Lower leg skin (tissue), 4 donors: Measurements from ENCODE around the gene TMEM94. TPM values are rescaled to one million over a fixed set of nuclear protein-coding genes. Genes with fewer than 3 reads are reported as not detected.

Experiments used
- DNase-seq, 2 donors: peaks; one replicate each; pipeline ENCODE4 v3.0.0-alpha.2; 2019; ENCODE audit warnings: low spot score in 2 of 2
- H3K4me3 ChIP-seq: fragments of 200-600 bp; sonication (generic); 2 replicates; pipeline ENCODE4 v1.5.1; 2017; ENCODE audit warnings: mild to moderate bottlenecking, low read depth; ENCODE audit not compliant: poor library complexity, severe bottlenecking
- POLR2A ChIP-seq, 2 donors: fragments of 450-650 bp; IDR thresholded peaks; one replicate each; pipeline ENCODE4 v1.6.1; 2016 to 2017; ENCODE audit warnings: antibody characterized with exemption in 2 of 2, mild to moderate bottlenecking in 1 of 2, moderate library complexity in 1 of 2
- WGBS, 2 donors: methylation state at CpG; one replicate each; pipeline ENCODE4 v1.1.5; 2018; 5-methylcytosine and 5-hydroxymethylcytosine counted together
- intact Hi-C: fragments of 100-400 bp; cut with DNase I; formaldehyde crosslinking; loops from one replicate; pipeline ENCODE4 v1.15.0; 2023; ENCODE audit warnings: low total_unique reads
- total RNA-seq, 4 donors: library from RNA; depleted of rRNA; stranded (reverse); fragments of >200 nt; gene quantifications; one replicate each; pipeline ENCODE4 v1.1.0, GENCODE V29; 2016
- TF ChIP-seq, protein P1 (sequence below), 3 donors: fragments of 450-650 bp; IDR thresholded peaks; one replicate each; pipeline ENCODE4 v1.5.1; 2016; ENCODE audit warnings: antibody characterized with exemption in 3 of 3, mild to moderate bottlenecking in 3 of 3, moderate library complexity in 2 of 3

The TMEM94 gene
- 100 to 1,000 TPM in 1 of 4 donors, 10 to 100 TPM in 3; 39.3 to 103 (median 79.0) TPM for total RNA-seq

DNA sequence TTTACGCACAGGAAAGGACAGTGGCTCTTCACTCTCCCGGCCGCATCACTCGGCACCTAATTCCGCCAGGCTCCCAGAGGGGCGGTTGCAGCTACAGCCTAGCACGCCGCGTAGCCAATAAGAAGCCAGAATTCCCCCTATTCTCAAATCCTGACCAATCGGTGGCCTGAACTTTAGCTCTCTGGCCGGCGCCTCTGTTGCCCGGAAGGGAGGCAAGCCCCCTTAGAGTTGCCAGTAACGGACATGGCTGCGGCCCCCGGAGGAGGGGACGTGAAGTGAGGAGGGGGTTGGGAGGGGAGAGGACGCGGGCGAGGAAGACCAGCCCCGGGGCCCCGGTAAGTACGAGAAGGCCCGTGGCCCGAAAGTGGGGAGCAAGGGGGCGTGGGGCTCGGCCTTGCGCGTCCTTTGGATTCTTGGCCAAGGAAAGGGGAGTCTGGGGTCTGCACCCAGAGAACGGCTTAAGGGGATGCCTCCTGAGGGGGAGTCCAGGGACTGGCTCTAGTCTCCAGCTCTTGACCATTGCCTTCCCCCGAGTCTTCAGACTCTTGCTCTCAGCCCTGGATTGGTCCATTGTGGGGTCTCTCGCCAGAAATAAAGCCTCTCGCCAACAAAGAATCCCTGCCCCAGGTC, at the start of gene TMEM94:
Gene TMEM94, plus strand, starts transcription at position 219 of the 630 bp plus-strand sequence. CDS start 15,271 bp downstream, outside the sequence.
- TF ChIP-seq, protein P1, sequence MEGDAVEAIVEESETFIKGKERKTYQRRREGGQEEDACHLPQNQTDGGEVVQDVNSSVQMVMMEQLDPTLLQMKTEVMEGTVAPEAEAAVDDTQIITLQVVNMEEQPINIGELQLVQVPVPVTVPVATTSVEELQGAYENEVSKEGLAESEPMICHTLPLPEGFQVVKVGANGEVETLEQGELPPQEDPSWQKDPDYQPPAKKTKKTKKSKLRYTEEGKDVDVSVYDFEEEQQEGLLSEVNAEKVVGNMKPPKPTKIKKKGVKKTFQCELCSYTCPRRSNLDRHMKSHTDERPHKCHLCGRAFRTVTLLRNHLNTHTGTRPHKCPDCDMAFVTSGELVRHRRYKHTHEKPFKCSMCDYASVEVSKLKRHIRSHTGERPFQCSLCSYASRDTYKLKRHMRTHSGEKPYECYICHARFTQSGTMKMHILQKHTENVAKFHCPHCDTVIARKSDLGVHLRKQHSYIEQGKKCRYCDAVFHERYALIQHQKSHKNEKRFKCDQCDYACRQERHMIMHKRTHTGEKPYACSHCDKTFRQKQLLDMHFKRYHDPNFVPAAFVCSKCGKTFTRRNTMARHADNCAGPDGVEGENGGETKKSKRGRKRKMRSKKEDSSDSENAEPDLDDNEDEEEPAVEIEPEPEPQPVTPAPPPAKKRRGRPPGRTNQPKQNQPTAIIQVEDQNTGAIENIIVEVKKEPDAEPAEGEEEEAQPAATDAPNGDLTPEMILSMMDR (IDR thresholded peaks at IDR 0.05), result no peak
- no peak for TF ChIP-seq POLR2A (IDR thresholded peaks at IDR 0.05)
- 0 to 1% methylated on average over 33 of the region's 33 CpGs for WGBS, 2 donors
- intact Hi-C loops, result no loop called here

DNA sequence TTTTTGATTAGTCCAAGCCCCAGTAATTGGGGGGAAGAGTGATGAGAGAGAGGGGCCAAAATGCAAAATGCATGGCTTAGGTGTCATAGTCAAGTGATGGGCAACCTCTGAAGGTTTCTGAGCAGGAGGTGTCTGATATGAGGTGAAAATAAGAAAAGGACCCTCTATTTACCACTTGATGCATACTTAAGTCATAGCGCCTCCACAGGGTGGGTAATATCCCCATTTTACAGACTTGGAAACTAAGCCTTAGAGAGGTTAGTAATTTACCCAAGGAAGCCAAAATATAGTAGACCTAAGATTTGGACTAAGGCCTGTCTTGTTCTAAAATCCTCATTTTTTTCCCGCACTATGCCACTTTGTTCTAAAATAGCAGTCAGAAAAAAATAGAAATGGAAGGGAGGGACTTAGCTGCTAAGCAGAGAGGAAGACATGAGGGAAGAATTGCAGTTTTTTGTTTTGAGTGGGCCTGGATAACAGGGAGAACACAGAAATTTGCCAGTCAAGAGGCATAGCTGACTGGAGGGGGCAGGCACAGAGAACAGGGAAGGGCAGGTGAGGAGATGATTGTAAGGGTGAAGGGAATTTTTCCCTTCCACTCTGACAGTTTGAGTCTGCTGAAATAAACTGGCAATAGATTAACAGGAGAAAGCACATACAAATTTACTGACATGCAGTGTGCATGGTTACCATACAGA, 48.6 kb upstream of the TMEM94 start:
- intact Hi-C loops, result no loop called here
- WGBS, 2 donors, result 85 to 90% methylated on average over 2 of the region's 2 CpGs

More for the DNA sequence above, at the start of gene TMEM94:
- peak; percentile 97 to 99 for DNase-seq
- H3K4me3 ChIP-seq, result peak within 1 kb of the TSS; percentile 58

DNA sequence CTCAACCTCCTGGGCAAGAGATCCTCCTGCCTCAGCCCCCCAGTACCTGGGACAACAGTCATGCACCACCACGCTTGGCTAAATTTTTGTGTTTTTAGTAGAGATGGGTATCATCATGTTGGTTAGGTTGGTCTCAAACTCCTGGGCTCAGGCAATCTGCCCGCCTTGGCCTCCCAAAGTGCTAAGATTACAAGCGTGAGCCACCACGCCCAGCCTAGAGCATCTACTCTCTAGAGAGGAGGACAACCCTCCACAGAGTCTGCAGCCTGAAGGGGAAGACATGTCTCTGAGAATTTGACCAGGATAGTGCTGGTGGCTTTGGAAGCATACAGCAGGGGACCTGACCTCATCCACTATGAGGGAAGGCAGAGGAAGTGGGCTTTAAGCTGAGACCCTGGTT, 46.3 kb upstream of the TMEM94 start:
- peak in 1 of 2 donors; percentile 62 for DNase-seq
- intact Hi-C loops, result loop anchor here (5.0 kb wide), 1 partner anchor 88 kb away; no protein-coding TSS in a partner anchor
- no peak overlapping the region for H3K4me3 ChIP-seq
- no peak for TF ChIP-seq POLR2A (IDR thresholded peaks at IDR 0.05)
- TF ChIP-seq, protein P1 (IDR thresholded peaks at IDR 0.05), result no peak
- WGBS, 2 donors, result 78 to 82% methylated on average over 4 of the region's 4 CpGs

More for the DNA sequence above, 48.6 kb upstream of the TMEM94 start:
- TF ChIP-seq POLR2A (IDR thresholded peaks at IDR 0.05), result no peak
- TF ChIP-seq, protein P1 (IDR thresholded peaks at IDR 0.05), result no peak
- no peak overlapping the region for H3K4me3 ChIP-seq
- peak in 1 of 2 donors; percentile 4 for DNase-seq

DNA sequence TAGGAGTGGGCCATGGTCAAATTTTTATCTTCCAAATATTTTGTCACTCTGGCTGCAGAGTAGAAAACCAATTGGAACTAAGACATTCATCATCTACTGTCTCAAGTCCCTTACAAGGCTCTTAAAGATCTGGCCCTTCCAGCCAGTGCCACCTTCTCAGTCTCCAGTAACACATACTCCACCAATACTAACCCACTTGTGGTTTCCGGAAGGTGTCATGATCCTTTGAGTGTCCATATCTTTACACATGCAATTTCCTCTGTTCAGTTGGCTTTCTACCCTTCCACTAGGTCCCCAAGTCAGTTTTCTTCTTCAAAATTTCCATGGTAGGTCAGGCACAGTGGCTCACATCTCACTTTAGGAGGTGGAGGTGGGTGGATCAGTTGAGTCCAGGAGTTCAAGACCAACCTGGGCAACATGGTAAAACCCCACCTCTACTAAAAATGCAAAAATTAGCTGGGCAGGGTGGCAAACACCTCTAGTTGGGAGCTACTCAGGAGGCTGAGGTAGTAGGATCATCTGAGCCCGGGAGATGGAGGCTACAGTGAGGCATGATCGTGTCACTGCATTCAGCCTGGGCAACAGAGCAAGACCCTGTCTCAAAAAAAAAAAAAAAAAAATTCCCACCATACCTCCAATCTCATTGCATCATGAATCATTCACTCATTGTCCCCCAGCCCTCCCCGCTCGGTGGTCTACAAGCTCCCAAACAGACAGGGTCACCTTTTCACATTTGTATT, 44.9 kb upstream of the TMEM94 start:
- intact Hi-C loops, result loop anchor here (5.0 kb wide), 1 partner anchor 89 kb away; no protein-coding TSS in a partner anchor
- TF ChIP-seq, protein P1 (IDR thresholded peaks at IDR 0.05), result no peak
- no peak for TF ChIP-seq POLR2A (IDR thresholded peaks at IDR 0.05)
- 83 to 90% methylated on average over 5 of the region's 5 CpGs for WGBS, 2 donors
- peak in 1 of 2 donors; percentile 61 for DNase-seq
- H3K4me3 ChIP-seq, result no peak overlapping the region

DNA sequence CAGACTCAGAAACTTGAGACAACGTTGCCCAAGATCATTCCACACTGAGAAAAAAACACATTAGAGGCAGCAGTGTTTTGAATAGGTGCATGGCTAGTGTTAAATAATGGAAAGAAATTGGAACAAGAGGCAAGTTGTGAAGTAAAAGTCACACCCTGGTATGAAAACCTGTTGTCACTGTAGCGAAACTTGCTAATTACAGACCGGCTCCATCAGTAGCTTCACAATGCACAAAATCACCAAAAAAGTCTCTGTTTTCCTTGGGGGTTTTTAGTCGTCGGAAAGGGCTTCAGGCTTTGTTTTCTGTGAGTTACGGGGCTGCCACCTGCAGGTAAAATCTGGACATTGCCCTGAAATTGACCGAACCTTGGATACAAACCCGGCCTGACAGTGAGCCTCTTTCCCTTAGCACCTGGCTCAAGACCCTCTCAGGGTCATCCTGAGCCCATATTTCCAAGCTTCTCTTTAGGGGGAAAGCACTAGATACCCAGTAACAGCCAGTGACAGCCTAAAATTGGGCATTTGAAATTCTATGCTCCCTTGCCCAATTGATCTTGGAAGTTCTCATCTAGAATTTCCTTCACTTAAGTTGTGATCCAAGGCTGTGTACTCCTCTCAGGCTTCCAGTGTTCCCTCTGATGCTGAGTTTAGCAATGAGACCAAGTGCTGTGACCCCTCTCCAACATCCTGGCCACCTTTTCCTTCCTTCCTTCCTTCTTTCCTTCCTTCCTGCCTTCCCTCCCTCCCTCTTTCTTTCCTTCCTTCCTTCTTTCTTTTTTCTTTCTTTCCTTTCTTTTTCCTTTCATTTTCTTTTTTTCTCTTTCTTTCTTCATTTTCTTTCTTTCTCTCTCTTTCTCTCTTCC, 43.7 kb upstream of the TMEM94 start:
- 1 to 2% methylated on average over 8 of the region's 8 CpGs for WGBS, 2 donors
- intact Hi-C loops, result loop anchor here (5.0 kb wide), 1 partner anchor 90 kb away; no protein-coding TSS in a partner anchor
- DNase-seq, result peak; percentile 41 to 86
- no peak overlapping the region for H3K4me3 ChIP-seq
- TF ChIP-seq POLR2A (IDR thresholded peaks at IDR 0.05), result no peak
- TF ChIP-seq, protein P1 (IDR thresholded peaks at IDR 0.05), result peak in 1 of 3 donors; percentile 72
